ENCODE data around the gene FUBP3. TPM values are rescaled to one million over a fixed set of nuclear protein-coding genes. Genes with fewer than 3 reads are reported as not detected.

FUBP3 gene
- total RNA-seq, 6 donors from 2014 or later = 28.7 to 139 (median 43.6) TPM

DNA sequence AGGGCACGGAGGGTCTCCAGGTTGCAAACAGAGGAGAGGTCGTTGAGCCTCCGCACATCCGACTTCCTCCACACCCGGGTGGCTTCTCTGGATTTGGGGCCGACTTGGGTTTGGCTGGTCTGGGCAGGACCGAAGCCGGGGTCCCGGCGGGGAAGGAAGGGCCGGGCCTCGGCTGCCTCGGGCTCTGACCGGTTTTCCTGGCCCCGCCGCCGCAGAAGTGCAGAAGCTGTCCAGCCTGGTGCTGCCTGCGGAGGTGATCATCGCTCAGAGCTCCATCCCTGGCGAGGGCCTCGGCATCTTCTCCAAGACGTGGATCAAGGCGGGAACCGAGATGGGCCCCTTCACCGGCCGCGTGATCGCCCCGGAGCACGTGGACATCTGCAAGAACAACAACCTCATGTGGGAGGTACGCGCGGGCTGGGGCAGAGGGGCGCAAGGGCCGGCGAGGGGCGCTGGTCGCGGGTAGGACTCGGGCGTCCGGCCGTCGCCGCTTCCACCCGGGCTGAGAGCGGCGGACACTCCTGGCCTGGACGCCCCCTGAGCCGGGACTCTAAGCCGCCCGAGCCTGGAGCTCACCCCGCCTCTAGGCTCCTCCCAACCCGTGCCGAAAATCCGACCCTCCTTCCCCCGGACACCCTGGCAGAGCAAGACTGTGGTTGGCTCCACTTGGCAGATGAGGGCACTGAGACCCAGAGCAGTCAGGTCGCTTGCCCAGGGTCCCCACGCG lies 87.2 kb downstream of the FUBP3 start:
- no peaks in the 10 kb centered on the region for H3K9me3 ChIP-seq
- H3K27me3 ChIP-seq = peaks cover 0 to 68% (median 38%) of the 10 kb centered on the region in 4 donors
- no peak overlapping the region for H3K4me3 ChIP-seq
- ATAC-seq (ENCODE audit: low FRiP score in 2 of 2) (no peak), DNase-seq (peak in 1 of 2 donors; percentile 82)
- no peaks in the 10 kb centered on the region for H3K36me3 ChIP-seq
- H3K4me1 ChIP-seq = peaks cover 34 to 56% (median 49%) of the 10 kb centered on the region in 4 donors
- no peak overlapping the region for H3K27ac ChIP-seq
- 8% methylated on average over 14 to 34 of the region's 60 CpGs for WGBS, 2 donors
- TF ChIP-seq POLR2A (IDR thresholded peaks at IDR 0.05) = no peak

DNA sequence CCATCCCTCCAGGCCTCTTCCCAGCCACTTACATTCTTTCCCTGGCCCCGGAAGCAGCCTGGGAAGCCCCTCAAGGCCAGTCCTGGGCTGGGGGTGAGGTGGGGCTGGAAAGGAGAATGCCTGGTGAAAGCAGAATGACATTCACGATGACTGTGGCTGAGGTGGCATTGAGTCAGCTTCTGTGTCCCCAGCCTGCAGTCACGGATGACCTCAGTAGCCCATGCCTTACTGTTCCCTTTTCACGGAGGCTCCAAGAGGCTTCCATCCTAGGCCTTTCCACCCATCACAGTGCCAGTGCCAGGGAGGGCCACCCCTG lies 87.7 kb downstream of the FUBP3 start:
- DNase-seq = no peak
- TF ChIP-seq EP300 (IDR thresholded peaks at IDR 0.05) (no peak), POLR2AphosphoS5 (IDR thresholded peaks at IDR 0.05) (no peak), POLR2A (IDR thresholded peaks at IDR 0.05) (no peak)
- TF ChIP-seq, protein P1, sequence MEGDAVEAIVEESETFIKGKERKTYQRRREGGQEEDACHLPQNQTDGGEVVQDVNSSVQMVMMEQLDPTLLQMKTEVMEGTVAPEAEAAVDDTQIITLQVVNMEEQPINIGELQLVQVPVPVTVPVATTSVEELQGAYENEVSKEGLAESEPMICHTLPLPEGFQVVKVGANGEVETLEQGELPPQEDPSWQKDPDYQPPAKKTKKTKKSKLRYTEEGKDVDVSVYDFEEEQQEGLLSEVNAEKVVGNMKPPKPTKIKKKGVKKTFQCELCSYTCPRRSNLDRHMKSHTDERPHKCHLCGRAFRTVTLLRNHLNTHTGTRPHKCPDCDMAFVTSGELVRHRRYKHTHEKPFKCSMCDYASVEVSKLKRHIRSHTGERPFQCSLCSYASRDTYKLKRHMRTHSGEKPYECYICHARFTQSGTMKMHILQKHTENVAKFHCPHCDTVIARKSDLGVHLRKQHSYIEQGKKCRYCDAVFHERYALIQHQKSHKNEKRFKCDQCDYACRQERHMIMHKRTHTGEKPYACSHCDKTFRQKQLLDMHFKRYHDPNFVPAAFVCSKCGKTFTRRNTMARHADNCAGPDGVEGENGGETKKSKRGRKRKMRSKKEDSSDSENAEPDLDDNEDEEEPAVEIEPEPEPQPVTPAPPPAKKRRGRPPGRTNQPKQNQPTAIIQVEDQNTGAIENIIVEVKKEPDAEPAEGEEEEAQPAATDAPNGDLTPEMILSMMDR (IDR thresholded peaks at IDR 0.05) = no peak
- H3K4me3 ChIP-seq = no peak overlapping the region
- H3K27me3 ChIP-seq = peaks cover 0 to 62% (median 36%) of the 10 kb centered on the region in 4 donors
- H3K36me3 ChIP-seq = no peaks in the 10 kb centered on the region
- no peaks in the 10 kb centered on the region for H3K9me3 ChIP-seq
- H3K4me1 ChIP-seq = peaks cover 34 to 51% (median 45%) of the 10 kb centered on the region in 4 donors
- no peak overlapping the region for H3K27ac ChIP-seq
- ATAC-seq (ENCODE audit: low FRiP score in 2 of 2) = no peak
- WGBS, 2 donors = 40 to 52% methylated on average over 1 to 4 of the region's 4 CpGs

DNA sequence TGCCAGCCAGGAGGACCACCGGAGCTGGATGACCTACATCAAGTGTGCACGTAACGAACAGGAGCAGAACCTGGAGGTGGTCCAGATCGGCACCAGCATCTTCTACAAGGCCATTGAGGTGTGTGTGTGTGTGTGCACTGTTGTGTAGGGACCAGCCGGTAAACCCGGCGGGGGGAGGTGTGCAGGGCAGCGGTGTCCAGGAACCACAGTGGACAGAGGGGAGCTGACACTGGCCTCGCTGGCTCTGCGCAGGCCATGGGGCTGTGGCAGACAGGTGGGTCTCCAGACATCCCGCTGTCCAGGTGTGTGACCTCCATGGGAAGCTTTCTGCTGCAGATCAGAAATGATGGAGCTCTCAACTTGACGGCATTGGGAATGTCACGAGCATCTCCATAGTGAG lies 88.8 kb downstream of the FUBP3 start:
- DNase-seq = peak in 1 of 2 donors; percentile 44
- peaks cover 29 to 40% (median 35%) of the 10 kb centered on the region in 4 donors for H3K4me1 ChIP-seq
- no peak for ATAC-seq (ENCODE audit: low FRiP score in 2 of 2)
- H3K27ac ChIP-seq = no peak overlapping the region
- WGBS, 2 donors = 86 to 90% methylated on average over 13 of the region's 13 CpGs
- H3K27me3 ChIP-seq = peaks cover 0 to 51% (median 28%) of the 10 kb centered on the region in 4 donors
- TF ChIP-seq POLR2A (IDR thresholded peaks at IDR 0.05) = no peak
- TF ChIP-seq EP300 (IDR thresholded peaks at IDR 0.05) = no peak
- no peak for TF ChIP-seq POLR2AphosphoS5 (IDR thresholded peaks at IDR 0.05)
- TF ChIP-seq, protein P1 (IDR thresholded peaks at IDR 0.05) = no peak
- no peak overlapping the region for H3K4me3 ChIP-seq
- H3K9me3 ChIP-seq = no peaks in the 10 kb centered on the region
- no peaks in the 10 kb centered on the region for H3K36me3 ChIP-seq

DNA sequence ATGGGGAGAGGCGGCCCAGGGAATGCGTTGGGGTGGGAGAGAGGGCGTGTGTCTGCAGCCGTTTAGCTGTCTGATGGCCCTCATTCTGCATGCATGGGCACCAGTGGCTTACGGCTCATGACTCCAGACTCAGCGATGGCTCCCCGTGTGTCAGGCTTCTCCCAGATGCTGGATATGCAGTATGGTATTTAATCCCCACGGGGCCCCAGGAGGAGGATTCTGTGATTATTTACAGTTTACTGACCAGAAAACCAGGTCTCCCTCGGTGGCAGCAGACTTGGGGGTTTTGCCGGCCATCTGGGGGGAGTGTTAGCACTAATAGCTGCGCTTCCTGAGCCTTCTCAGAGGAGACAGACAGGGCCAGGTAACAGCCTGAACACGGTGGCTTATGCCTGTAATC lies 89.3 kb downstream of the FUBP3 start:
- Histone ChIP-seq H3K9me3 (no peaks in the 10 kb centered on the region), H3K36me3 (no peaks in the 10 kb centered on the region), H3K27me3 (peaks cover 0 to 47% (median 26%) of the 10 kb centered on the region in 4 donors), H3K4me1 (peaks cover 25 to 35% (median 31%) of the 10 kb centered on the region in 4 donors), H3K4me3 (no peak overlapping the region), H3K27ac (no peak overlapping the region)
- TF ChIP-seq POLR2AphosphoS5 (IDR thresholded peaks at IDR 0.05) (no peak), EP300 (IDR thresholded peaks at IDR 0.05) (no peak), POLR2A (IDR thresholded peaks at IDR 0.05) (no peak)
- TF ChIP-seq, protein P1 (IDR thresholded peaks at IDR 0.05) = no peak
- DNase-seq (no peak), ATAC-seq (ENCODE audit: low FRiP score in 2 of 2) (no peak)
- WGBS, 2 donors = 60 to 62% methylated on average over 8 to 12 of the region's 12 CpGs

DNA sequence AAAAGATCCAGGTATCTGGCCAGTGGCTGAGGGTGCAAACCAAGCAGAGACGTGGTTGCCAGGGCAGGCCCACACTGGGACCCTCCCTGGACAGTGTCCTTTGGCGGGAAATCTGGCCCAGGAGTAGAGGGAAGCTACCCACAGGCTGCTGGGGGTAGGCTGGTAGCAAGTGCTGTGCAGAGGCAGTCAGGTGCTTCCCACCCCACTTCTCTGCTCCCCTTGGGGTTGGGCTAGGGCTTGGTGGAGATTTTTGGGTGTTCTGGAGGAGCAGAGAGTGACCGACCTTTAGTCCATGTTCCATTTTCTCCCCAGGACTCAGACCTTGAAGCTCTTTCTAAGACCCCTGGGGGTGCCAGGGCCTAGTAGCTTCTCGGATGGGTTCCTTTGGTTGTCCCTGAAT lies 90.6 kb downstream of the FUBP3 start:
- no peak for ATAC-seq (ENCODE audit: low FRiP score in 2 of 2)

More for the DNA sequence above, 90.6 kb downstream of the FUBP3 start:
- Histone ChIP-seq H3K36me3 (no peaks in the 10 kb centered on the region), H3K9me3 (no peaks in the 10 kb centered on the region), H3K27ac (no peak overlapping the region), H3K27me3 (peaks cover 0 to 34% (median 12%) of the 10 kb centered on the region in 4 donors), H3K4me1 (peaks cover 12 to 22% (median 18%) of the 10 kb centered on the region in 4 donors), H3K4me3 (no peak overlapping the region)
- TF ChIP-seq, protein P1 (IDR thresholded peaks at IDR 0.05) = no peak
- TF ChIP-seq EP300 (IDR thresholded peaks at IDR 0.05) (no peak), POLR2A (IDR thresholded peaks at IDR 0.05) (no peak), POLR2AphosphoS5 (IDR thresholded peaks at IDR 0.05) (no peak)
- 81 to 84% methylated on average over 3 to 4 of the region's 4 CpGs for WGBS, 2 donors
- no peak for DNase-seq

All from upper lobe of left lung (tissue), 6 donors.